HEK293 (cell line): ENCODE data around the gene GMEB2.

ENCODE experiments used
- CTCF ChIP-seq: fragments of 450-650 bp; formaldehyde crosslinking; IDR thresholded peaks from 2 replicates; pipeline ENCODE4 v1.5.1; 2016; ENCODE audit warnings: missing biosample characterization, missing genetic modification characterization
- KLF10 ChIP-seq: fragments of 450-650 bp; IDR thresholded peaks from 2 replicates; pipeline ENCODE4 v1.5.1; 2018; ENCODE audit warnings: missing biosample characterization, mild to moderate bottlenecking, missing genetic modification characterization
- MEIS1 ChIP-seq: sonication (generic); formaldehyde crosslinking; IDR thresholded peaks from 2 replicates; pipeline ENCODE4 v1.8.1; 2022; ENCODE audit warnings: missing genetic modification reagents, mild to moderate bottlenecking, borderline replicate concordance
- MYNN ChIP-seq: fragments of 450-650 bp; formaldehyde crosslinking; IDR thresholded peaks from 2 replicates; pipeline ENCODE4 v1.5.1; 2016; ENCODE audit warnings: missing biosample characterization, missing genetic modification characterization, borderline replicate concordance
- ZNF24 ChIP-seq: fragments of 450-650 bp; formaldehyde crosslinking; IDR thresholded peaks from 2 replicates; pipeline ENCODE4 v1.5.1; 2016; ENCODE audit warnings: missing biosample characterization, missing genetic modification characterization
- ZNF274 ChIP-seq, 2 experiments: fragments of 200-500 bp in 1 of 2; fragments of 450-650 bp in 1 of 2; sonication (Bioruptor generic) in 1 of 2; formaldehyde crosslinking in 1 of 2; IDR thresholded peaks; 2 replicates each; pipeline versions ENCODE4 v1.5.1 to v1.6.1; 2014 to 2016; ENCODE audit warnings: borderline replicate concordance in 1 of 2, inconsistent platforms in 1 of 2, low read length in 1 of 2, missing biosample characterization in 1 of 2, missing genetic modification characterization in 1 of 2
- ZNF416 ChIP-seq: fragments of 450-650 bp; formaldehyde crosslinking; IDR thresholded peaks from 2 replicates; pipeline ENCODE4 v1.5.1; 2016; ENCODE audit warnings: missing biosample characterization, missing genetic modification characterization
- ZNF747 ChIP-seq: fragments of 450-650 bp; formaldehyde crosslinking; IDR thresholded peaks from 2 replicates; pipeline ENCODE4 v1.5.1; 2016; ENCODE audit warnings: missing biosample characterization, missing genetic modification characterization
- TF ChIP-seq, protein P1 (sequence below): fragments of 450-650 bp; IDR thresholded peaks from 2 replicates; pipeline ENCODE4 v1.5.1; 2018; ENCODE audit warnings: missing biosample characterization, missing genetic modification characterization

DNA sequence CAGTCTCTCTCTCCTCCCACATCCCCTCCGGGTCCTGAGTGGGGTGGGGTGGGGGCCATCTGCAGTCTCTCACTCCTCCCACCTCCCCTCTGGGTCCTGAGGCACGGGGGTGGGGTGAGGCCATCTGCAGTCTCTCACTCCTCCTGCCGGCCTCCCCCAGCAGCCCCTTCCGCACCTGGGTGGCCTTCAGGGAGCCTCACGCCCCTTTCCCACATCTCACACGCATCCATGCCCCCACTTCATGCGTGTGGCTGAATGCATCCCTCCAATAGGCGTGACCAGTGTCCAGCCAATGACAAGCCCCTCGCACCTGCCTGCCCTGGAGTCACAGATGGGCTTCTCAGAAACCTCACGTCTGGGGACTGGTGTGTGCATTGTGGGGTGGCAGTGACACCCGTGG lies 78.4 kb downstream of the GMEB2 start:
- TF ChIP-seq CTCF (tag by site-specific recombination), result no peak
- TF ChIP-seq ZNF747, result no peak
- no peak for TF ChIP-seq MYNN (tag by site-specific recombination)
- no peak for TF ChIP-seq ZNF24
- TF ChIP-seq MEIS1 (CRISPR knock-in tag), result no peak
- TF ChIP-seq, protein P1, sequence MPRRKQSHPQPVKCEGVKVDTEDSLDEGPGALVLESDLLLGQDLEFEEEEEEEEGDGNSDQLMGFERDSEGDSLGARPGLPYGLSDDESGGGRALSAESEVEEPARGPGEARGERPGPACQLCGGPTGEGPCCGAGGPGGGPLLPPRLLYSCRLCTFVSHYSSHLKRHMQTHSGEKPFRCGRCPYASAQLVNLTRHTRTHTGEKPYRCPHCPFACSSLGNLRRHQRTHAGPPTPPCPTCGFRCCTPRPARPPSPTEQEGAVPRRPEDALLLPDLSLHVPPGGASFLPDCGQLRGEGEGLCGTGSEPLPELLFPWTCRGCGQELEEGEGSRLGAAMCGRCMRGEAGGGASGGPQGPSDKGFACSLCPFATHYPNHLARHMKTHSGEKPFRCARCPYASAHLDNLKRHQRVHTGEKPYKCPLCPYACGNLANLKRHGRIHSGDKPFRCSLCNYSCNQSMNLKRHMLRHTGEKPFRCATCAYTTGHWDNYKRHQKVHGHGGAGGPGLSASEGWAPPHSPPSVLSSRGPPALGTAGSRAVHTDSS, result no peak
- TF ChIP-seq KLF10 (tag by site-specific recombination), result no peak
- TF ChIP-seq ZNF274 (IDR thresholded peaks at IDR 0.05; ENCODE audit: low read length), result no peak
- TF ChIP-seq ZNF274 (tag by site-specific recombination; IDR thresholded peaks at IDR 0.05; ENCODE audit: borderline replicate concordance), result no peak
- TF ChIP-seq ZNF416, result no peak
